PC-9 (cell line): ENCODE measurements around the gene TTC31. TPM values are rescaled to one million over a fixed set of nuclear protein-coding genes. Genes with fewer than 3 reads are reported as not detected.

Experiments
- BruUV-seq: library from RNA; stranded (reverse); fragments of 400-500 nt; replicated peaks from 2 replicates; lab custom pipeline; 2021; lab: Mats Ljungman, UMichigan
- CTCF ChIA-PET: fragments of 300-600 bp; sonication (Branson Sonifier 250); formaldehyde crosslinking; loops from one replicate; lab custom pipeline; 2022; ENCODE audit warnings: antibody characterized with exemption; lab: Charles Lee
- POLR2A ChIA-PET: fragments of 300-600 bp; sonication (Branson Sonifier 250); formaldehyde crosslinking; loops from one replicate; lab custom pipeline; 2022; ENCODE audit warnings: antibody characterized with exemption; ENCODE audit not compliant: unreplicated experiment; lab: Charles Lee
- DNase-seq, 2 experiments: peaks; one replicate each; pipeline versions ENCODE4 v3.0.0 to v3.0.0-alpha.2; 2015 to 2022; ENCODE audit warnings: mixed read lengths in 1 of 2
- H2AFZ ChIP-seq: fragments of 200-600 bp; sonication (generic); 2 replicates; pipeline ENCODE4 v1.8.1; 2017; ENCODE audit warnings: antibody characterized with exemption
- H3F3A ChIP-seq: fragments of 200-600 bp; sonication (generic); 2 replicates; pipeline ENCODE4 v1.8.1; 2017; ENCODE audit warnings: antibody characterized with exemption, mild to moderate bottlenecking, low read depth; ENCODE audit not compliant: insufficient read depth
- H3K27ac ChIP-seq: fragments of 200-600 bp; sonication (generic); 2 replicates; pipeline ENCODE4 v1.6.1; 2016; ENCODE audit warnings: mixed run types
- H3K27me3 ChIP-seq: fragments of 200-600 bp; sonication (generic); 2 replicates; pipeline ENCODE4 v1.6.1; 2016; ENCODE audit warnings: low read depth, mixed run types; ENCODE audit not compliant: insufficient read depth
- H3K36me3 ChIP-seq: fragments of 200-600 bp; sonication (generic); 2 replicates; pipeline ENCODE4 v1.6.1; 2016; ENCODE audit warnings: low read depth, mixed run types
- H3K4me1 ChIP-seq: fragments of 200-600 bp; sonication (generic); replicated peaks from 2 replicates; pipeline ENCODE4 v1.6.1; 2016; ENCODE audit warnings: mixed run types; ENCODE audit not compliant: insufficient read depth
- H3K4me2 ChIP-seq: fragments of 200-600 bp; sonication (generic); 2 replicates; pipeline ENCODE4 v1.6.1; 2017; ENCODE audit warnings: mixed run types
- H3K4me3 ChIP-seq: fragments of 200-600 bp; sonication (generic); 2 replicates; pipeline ENCODE4 v1.6.1; 2016; ENCODE audit warnings: mixed run types
- H3K79me2 ChIP-seq: fragments of 200-600 bp; sonication (generic); 2 replicates; pipeline ENCODE4 v1.6.1; 2017; ENCODE audit warnings: low read depth, mixed run types
- H3K9me2 ChIP-seq: fragments of 200-600 bp; sonication (generic); 2 replicates; pipeline ENCODE4 v1.8.1; 2017; ENCODE audit warnings: mild to moderate bottlenecking; ENCODE audit not compliant: insufficient read depth
- H3K9me3 ChIP-seq: fragments of 200-600 bp; sonication (generic); 2 replicates; pipeline ENCODE4 v1.8.1; 2016; ENCODE audit warnings: low read depth; ENCODE audit not compliant: insufficient read depth
- H4K20me1 ChIP-seq: fragments of 200-600 bp; sonication (generic); 2 replicates; pipeline ENCODE4 v1.8.1; 2017; ENCODE audit not compliant: insufficient read depth
- EZH2 ChIP-seq: fragments of 200-600 bp; sonication (generic); IDR thresholded peaks from 2 replicates; pipeline ENCODE4 v1.8.0; 2017; ENCODE audit warnings: antibody characterized with exemption, low read depth
- intact Hi-C: fragments of 100-400 bp; cut with micrococcal nuclease; formaldehyde crosslinking; loops from one replicate; pipeline ENCODE4 v1.10.0; 2022; ENCODE audit not compliant: unreplicated experiment
- total RNA-seq: library from RNA; stranded (reverse); gene quantifications from 2 replicates; pipeline ENCODE4 v1.2.3, GENCODE V29; 2021
- TF ChIP-seq, protein P1 (sequence below): fragments of 200-600 bp; sonication (generic); conservative IDR thresholded peaks from 2 replicates; pipeline ENCODE4 v1.6.1; 2017; ENCODE audit warnings: mixed run types, antibody characterized with exemption, mild to moderate bottlenecking, moderate library complexity

The TTC31 gene
- total RNA-seq, 1 experiment from 2014 or later = 20.1 TPM

- ChIA-PET POLR2A (no interaction called here), CTCF (no interaction called here)
- Histone ChIP-seq H3K4me1 (peaks cover 26% of the 10 kb centered on the region), H3F3A (peaks cover 29% of the 10 kb centered on the region; the same call in 1 of the 2 replicates), H3K4me3 (peak overlapping the region; percentile 64; the same call in 1 of the 2 replicates), H3K9me3 (no peaks in the 10 kb centered on the region), H3K27ac (no peak overlapping the region), H3K27me3 (no peaks in the 10 kb centered on the region), H3K79me2 (peaks cover 23% of the 10 kb centered on the region), H2AFZ (no peak overlapping the region), H3K36me3 (0 out of 2 replicates have a peak, but pooled peaks cover 10% of the 10 kb centered on the region), H4K20me1 (no peaks in the 10 kb centered on the region), H3K9me2 (no peaks in the 10 kb centered on the region), H3K4me2 (peak overlapping the region; percentile 99)
- BruUV-seq = no TSS peak
- DNase-seq = no peak
- intact Hi-C loops = loop anchor here (2.0 to 10.0 kb wide), 2 partner anchors 51 to 339 kb away; partner anchors contain the start of gene INO80B
- TF ChIP-seq EZH2 = no peak
- TF ChIP-seq, protein P1, sequence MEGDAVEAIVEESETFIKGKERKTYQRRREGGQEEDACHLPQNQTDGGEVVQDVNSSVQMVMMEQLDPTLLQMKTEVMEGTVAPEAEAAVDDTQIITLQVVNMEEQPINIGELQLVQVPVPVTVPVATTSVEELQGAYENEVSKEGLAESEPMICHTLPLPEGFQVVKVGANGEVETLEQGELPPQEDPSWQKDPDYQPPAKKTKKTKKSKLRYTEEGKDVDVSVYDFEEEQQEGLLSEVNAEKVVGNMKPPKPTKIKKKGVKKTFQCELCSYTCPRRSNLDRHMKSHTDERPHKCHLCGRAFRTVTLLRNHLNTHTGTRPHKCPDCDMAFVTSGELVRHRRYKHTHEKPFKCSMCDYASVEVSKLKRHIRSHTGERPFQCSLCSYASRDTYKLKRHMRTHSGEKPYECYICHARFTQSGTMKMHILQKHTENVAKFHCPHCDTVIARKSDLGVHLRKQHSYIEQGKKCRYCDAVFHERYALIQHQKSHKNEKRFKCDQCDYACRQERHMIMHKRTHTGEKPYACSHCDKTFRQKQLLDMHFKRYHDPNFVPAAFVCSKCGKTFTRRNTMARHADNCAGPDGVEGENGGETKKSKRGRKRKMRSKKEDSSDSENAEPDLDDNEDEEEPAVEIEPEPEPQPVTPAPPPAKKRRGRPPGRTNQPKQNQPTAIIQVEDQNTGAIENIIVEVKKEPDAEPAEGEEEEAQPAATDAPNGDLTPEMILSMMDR = no peak
Measured at GRCh38 chr2:74505448-74506246, 22.8 kb downstream of the TTC31 start.

- CTCF ChIA-PET = interaction anchor here (0.7 kb wide), 1 partner anchor 685 kb away, joined by 4 read pairs; no protein-coding TSS in a partner anchor
Measured at GRCh38 chr2:74507145-74507925, 24.5 kb downstream of the TTC31 start, which contains the start of gene PCGF1. TSS of gene PCGF1 (minus strand) at chr2:74507695. CDS start at chr2:74507668, 27 bp downstream.

More at GRCh38 chr2:74507145-74507925, 24.5 kb downstream of the TTC31 start, which contains the start of gene PCGF1:
- Histone ChIP-seq H3K27ac (peak within 1 kb of the TSS; percentile 73), H3F3A (peaks cover 19% of the 10 kb centered on the region; the same call in 1 of the 2 replicates), H3K4me2 (peak within 1 kb of the TSS; percentile 99), H3K36me3 (0 out of 2 replicates have a peak, but pooled peaks cover 10% of the 10 kb centered on the region), H3K9me3 (no peaks in the 10 kb centered on the region), H4K20me1 (no peaks in the 10 kb centered on the region), H3K4me3 (peak within 1 kb of the TSS; percentile 64), H3K4me1 (peaks cover 26% of the 10 kb centered on the region), H3K9me2 (no peaks in the 10 kb centered on the region), H3K27me3 (no peaks in the 10 kb centered on the region), H2AFZ (peak within 1 kb of the TSS; percentile 95), H3K79me2 (peaks cover 23% of the 10 kb centered on the region)
- no TSS peak for BruUV-seq
- intact Hi-C loops = loop anchor here (1.0 to 10.0 kb wide), 4 partner anchors 22 to 337 kb away; partner anchors contain the start of genes AUP1, HTRA2, INO80B and TTC31
- DNase-seq = peak; percentile 97
- POLR2A ChIA-PET = no interaction called here
- no peak for TF ChIP-seq EZH2
- TF ChIP-seq, protein P1 = peak; percentile 54
